Kidney (tissue), 14 donors: ENCODE data around the gene PARL. TPM values are rescaled to one million over a fixed set of nuclear protein-coding genes. Genes with fewer than 3 reads are reported as not detected.

Experiments used
- DNase-seq, 5 donors: peaks; one replicate each; pipeline ENCODE4 v3.0.0-alpha.2; 2013 to 2020
- FAIRE-seq: peaks from 2 replicates; lab custom pipeline; 2012; peaks lifted over from hg19 to GRCh38; lab: Jason Lieb, UNC
- H3K27ac ChIP-seq, 2 donors: one replicate each; pipeline ENCODE4 v1.7.0; 2013; ENCODE audit warnings: low read depth in 2 of 2, low read length in 2 of 2, inconsistent platforms in 1 of 2
- H3K27me3 ChIP-seq: one replicate; pipeline ENCODE4 v1.7.1; 2013; ENCODE audit warnings: low read length, inconsistent platforms; ENCODE audit not compliant: control insufficient read depth, insufficient read depth
- H3K36me3 ChIP-seq, 3 donors: one replicate each; pipeline versions ENCODE4 v1.7.0 to v1.7.1; 2013; ENCODE audit warnings: low read length in 3 of 3, control low read depth in 1 of 3, inconsistent platforms in 1 of 3; ENCODE audit not compliant: insufficient read depth in 3 of 3, control insufficient read depth in 2 of 3
- H3K4me1 ChIP-seq, 3 donors: one replicate each; pipeline versions ENCODE4 v1.7.0 to v1.7.1; 2013; ENCODE audit warnings: low read length in 3 of 3, inconsistent platforms in 1 of 3, low read depth in 1 of 3; ENCODE audit not compliant: control insufficient read depth in 2 of 3, insufficient read depth in 2 of 3
- H3K4me3 ChIP-seq, 3 donors: one replicate each; pipeline versions ENCODE4 v1.7.0 to v1.8.1; 2013; ENCODE audit warnings: low read length in 3 of 3, control low read depth in 1 of 3, inconsistent platforms in 1 of 3
- H3K9ac ChIP-seq, 3 donors: one replicate each; pipeline versions ENCODE4 v1.7.0 to v1.7.1; 2013; ENCODE audit warnings: low read length in 3 of 3, control low read depth in 1 of 3, inconsistent platforms in 1 of 3
- H3K9me3 ChIP-seq, 3 donors: one replicate each; pipeline versions ENCODE4 v1.7.0 to v1.7.1; 2013; ENCODE audit warnings: low read length in 3 of 3, control low read depth in 1 of 3, inconsistent platforms in 1 of 3; ENCODE audit not compliant: control insufficient read depth in 2 of 3, insufficient read depth in 1 of 3
- CTCF ChIP-seq: IDR thresholded peaks from 3 replicates; pipeline ENCODE4 v1.5.1; 2012; ENCODE audit warnings: mild to moderate bottlenecking, moderate library complexity, borderline replicate concordance; ENCODE audit not compliant: insufficient read depth; ENCODE audit errors: extremely low read depth
- intact Hi-C: fragments of 100-400 bp; cut with DNase I; formaldehyde crosslinking; loops from one replicate; pipeline ENCODE4 v1.11.1; 2022
- polyA plus RNA-seq: library from polyadenylated mRNA; stranded (reverse); fragments of 350-450 nt; fragmentation: Illumina TruSeq; extraction: RNeasy Lipid Tissue Mini Kit (QIAGEN cat#74804); gene quantifications from one replicate; pipeline ENCODE4 v1.2.3, GENCODE V29; 2014; ENCODE audit warnings: low read depth, low replicate concordance; ENCODE audit not compliant: insufficient read depth
- total RNA-seq: library from RNA; stranded (reverse); fragmentation: NEBNext Ultra II Directional; extraction: Animal tissue kit (Norgen Biotek cat#: 25700); gene quantifications from one replicate; pipeline ENCODE4 v1.2.1, GENCODE V29; 2021
- donor health status: control.
- donor health status: control.
- donor health status: control.
- donor health status: control.
- donor health status: control.
- donor health status: DM: yes; HTN: yes; CAD: no.
- donor health status: Normal renal cell carcinoma (clear cell type).

The PARL gene
- total and polyA plus RNA-seq, 2 donors from 2014 or later, result 70.2 to 88.8 TPM

- H3K4me3 ChIP-seq, result no peak overlapping the region
- peaks cover 0 to 21% (median 14%) of the 10 kb centered on the region in 3 donors for H3K36me3 ChIP-seq
- H3K4me1 ChIP-seq, result peaks cover 0 to 6% (median 0%) of the 10 kb centered on the region in 3 donors
- FAIRE-seq, result no peak
- H3K27me3 ChIP-seq, result no peaks in the 10 kb centered on the region
- no peak for TF ChIP-seq CTCF
- H3K9me3 ChIP-seq, result no peaks in the 10 kb centered on the region
- DNase-seq, result no peak
- intact Hi-C loops, result no loop called here
- no peak overlapping the region for H3K9ac ChIP-seq
- H3K27ac ChIP-seq, result no peak overlapping the region
These were observed 55.2 kb downstream of the PARL start for GRCh38 chr3:183829466-183829865.

- peaks cover 0 to 18% (median 14%) of the 10 kb centered on the region in 3 donors for H3K36me3 ChIP-seq
- peaks cover 0 to 6% (median 3%) of the 10 kb centered on the region in 3 donors for H3K4me1 ChIP-seq
- H3K27ac ChIP-seq, result no peak overlapping the region
- H3K9ac ChIP-seq, result no peak overlapping the region
- no peak overlapping the region for H3K4me3 ChIP-seq
- no peak for DNase-seq
- intact Hi-C loops, result no loop called here
- no peak for TF ChIP-seq CTCF
- H3K27me3 ChIP-seq, result no peaks in the 10 kb centered on the region
- FAIRE-seq, result no peak
- no peaks in the 10 kb centered on the region for H3K9me3 ChIP-seq
These were observed 56.2 kb downstream of the PARL start for GRCh38 chr3:183828538-183828870.

GRCh38 chr3:183827809-183828537, 56.7 kb downstream of the PARL start:
- no peaks in the 10 kb centered on the region for H3K9me3 ChIP-seq
- no peak overlapping the region for H3K9ac ChIP-seq
- no peak overlapping the region for H3K27ac ChIP-seq
- peaks cover 0 to 14% (median 13%) of the 10 kb centered on the region in 3 donors for H3K36me3 ChIP-seq
- H3K4me1 ChIP-seq, result peaks cover 0 to 6% (median 3%) of the 10 kb centered on the region in 3 donors
- no peak for DNase-seq
- intact Hi-C loops, result no loop called here
- H3K4me3 ChIP-seq, result no peak overlapping the region
- H3K27me3 ChIP-seq, result no peaks in the 10 kb centered on the region
- no peak for TF ChIP-seq CTCF
- no peak for FAIRE-seq
